DMS53 treated with DMSO at 0.1 percent for 48 hours (cell line): ENCODE data around the gene KIR3DL1.
"Not testable (repeated sequence)": the region's sequence is repeated elsewhere in the genome, so short reads cannot be mapped to it uniquely, and the experiment has no call there.

Source experiments
- DNase-seq: peaks from one replicate; lab custom pipeline; 2025; ENCODE audit not compliant: unreplicated experiment; lab: John Stamatoyannopoulos, UW

Gene KIR3DL1

DNA sequence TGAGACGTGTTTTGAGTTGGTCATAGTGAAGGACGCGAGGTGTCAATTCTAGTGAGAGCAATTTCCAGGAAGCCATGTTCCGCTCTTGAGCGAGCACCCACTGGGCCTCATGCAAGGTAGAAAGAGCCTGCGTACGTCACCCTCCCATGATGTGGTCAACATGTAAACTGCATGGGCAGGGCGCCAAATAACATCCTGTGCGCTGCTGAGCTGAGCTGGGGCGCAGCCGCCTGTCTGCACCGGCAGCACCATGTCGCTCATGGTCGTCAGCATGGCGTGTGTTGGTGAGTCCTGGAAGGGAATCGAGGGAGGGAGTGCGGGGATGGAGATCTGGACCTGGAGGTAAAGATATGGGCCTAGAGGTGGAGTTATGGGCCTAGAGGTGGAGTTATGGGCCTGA, at the start of gene KIR3DL1:
Gene KIR3DL1, plus strand, starts transcription at position 218 of the 400 bp plus-strand sequence.
- DNase-seq = not testable (repeated sequence)

DNA sequence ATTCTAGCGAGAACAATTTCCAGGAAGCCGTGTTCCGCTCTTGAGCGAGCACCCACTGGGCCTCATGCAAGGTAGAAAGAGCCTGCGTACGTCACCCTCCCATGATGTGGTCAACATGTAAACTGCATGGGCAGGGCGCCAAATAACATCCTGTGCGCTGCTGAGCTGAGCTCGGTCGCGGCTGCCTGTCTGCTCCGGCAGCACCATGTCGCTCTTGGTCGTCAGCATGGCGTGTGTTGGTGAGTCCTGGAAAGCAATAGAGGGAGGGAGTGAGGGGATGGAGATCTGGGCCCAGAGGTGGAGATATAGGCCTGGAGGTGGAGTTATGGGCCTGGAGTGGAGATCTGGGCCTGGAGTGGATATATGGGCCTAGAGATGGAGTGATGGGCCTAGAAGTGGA, 46.6 kb upstream of the KIR3DL1 start, which contains the start of gene KIR2DL1:
Gene KIR2DL1, plus strand, starts transcription at position 148 of the 400 bp plus-strand sequence. Its CDS starts 58 bp downstream, at position 206.
- not testable (repeated sequence) for DNase-seq

DNA sequence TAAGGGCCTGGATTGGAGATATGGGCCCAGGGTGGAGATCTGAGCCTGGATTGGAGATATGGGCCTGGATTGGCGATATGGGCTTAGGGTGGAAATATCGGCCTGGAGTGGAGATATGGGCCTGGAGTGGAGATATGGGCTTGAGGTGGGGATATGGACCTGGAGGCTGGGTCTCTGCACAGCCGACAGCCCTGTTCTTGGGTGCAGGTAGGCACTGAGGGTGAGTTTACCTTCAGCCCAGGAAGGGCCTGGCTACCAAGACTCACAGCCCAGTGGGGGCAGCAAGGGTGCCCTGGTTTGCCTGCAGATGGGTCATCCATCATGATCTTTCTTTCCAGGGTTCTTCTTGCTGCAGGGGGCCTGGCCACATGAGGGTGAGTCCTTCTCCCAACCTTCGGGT, 45.8 kb upstream of the KIR3DL1 start:
- DNase-seq = not testable (repeated sequence)

DNA sequence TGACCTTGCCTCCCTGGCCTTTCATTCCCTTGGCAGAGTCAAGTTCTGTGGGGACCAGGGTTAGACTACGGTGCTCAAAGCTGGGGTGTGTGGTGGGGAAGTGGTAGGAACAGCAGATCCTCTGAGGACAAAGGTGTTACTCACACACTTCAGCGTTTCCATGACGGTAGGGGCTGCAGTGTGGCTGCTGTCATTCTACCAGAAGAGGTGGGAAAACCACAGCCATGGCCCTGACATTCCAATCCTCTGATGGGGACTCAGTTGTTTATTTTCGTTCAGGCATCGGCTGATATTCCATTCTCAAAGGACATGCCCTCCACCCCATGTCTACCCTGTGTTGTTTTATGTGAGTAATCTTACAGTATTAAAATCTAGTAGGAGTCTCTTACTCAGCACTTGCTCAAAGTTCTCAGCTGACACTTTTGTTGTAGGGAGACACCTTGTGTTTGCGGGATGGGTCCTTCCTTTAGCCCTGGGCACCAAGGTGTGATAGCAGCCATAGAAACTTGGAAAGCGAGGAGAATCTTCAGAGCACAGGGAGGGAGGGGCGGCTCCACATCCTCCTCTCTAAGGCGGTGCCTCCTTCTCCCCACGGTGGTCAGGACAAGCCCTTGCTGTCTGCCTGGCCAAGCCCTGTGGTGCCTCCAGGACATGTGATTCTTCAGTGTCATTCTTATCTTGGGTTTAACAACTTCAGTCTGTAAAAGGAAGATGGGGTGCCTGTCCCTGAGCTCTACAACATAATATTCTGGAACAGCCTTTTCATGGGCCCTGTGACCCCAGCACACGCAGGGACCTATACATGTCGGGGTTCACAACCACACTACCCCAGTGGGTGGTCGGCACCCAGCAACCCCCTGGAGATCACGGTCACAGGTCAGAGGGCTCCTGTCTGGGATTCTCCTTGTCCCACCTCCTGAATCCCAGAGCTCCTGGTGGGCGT, 45.0 kb upstream of the KIR3DL1 start:
- not testable (repeated sequence) for DNase-seq

- DNase-seq = not testable (repeated sequence)
Measured at GRCh38 chr19:54772666-54773065, 43.6 kb upstream of the KIR3DL1 start.

- DNase-seq = not testable (repeated sequence)
Measured at GRCh38 chr19:54775095-54775815, 41.0 kb upstream of the KIR3DL1 start.

DNA sequence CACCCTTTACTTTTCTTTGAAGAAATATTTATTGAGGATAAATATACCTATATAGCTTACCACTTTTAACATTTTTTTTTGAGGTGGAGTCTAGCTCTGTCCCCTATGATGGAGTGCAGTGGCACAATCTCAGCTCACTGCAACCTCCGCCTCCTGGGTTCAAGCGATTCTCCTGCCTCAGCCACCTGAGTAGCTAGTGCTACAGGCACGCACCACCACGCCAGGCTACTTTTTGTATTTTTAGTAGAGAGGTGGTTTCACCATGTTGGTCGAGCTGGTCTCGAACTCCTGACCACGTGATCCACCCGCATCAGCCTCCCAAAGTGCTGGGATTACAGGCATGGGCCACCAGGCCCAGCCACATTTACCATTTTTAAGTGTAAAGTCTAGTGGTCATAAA, 40.4 kb upstream of the KIR3DL1 start:
- not testable (repeated sequence) for DNase-seq

GRCh38 chr19:54777851-54778250, 38.4 kb upstream of the KIR3DL1 start:
- not testable (repeated sequence) for DNase-seq

DNA sequence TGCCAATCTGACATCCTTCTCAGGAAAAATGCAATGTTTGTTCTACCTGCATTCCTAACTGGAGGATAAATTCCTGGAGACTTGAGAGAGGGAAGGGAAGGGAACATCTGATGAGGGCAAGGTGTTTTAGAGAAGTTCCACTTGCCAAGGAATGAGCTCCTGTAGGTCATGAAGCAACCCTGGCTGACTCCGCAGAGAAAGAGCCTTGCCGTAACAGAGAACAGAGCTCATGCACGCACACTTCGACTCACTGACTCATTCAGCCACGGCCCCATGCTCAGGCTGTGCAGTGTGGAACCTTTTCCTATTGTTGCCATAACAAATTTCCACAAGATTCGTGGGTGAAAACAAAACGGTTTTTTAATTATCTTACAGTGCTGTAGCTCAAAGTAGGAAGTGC, 37.4 kb upstream of the KIR3DL1 start:
- DNase-seq = not testable (repeated sequence)

GRCh38 chr19:54782916-54783315, 33.4 kb upstream of the KIR3DL1 start:
- DNase-seq = not testable (repeated sequence)

GRCh38 chr19:54786091-54786723, 30.1 kb upstream of the KIR3DL1 start:
- not testable (repeated sequence) for DNase-seq

GRCh38 chr19:54788154-54788553, 28.1 kb upstream of the KIR3DL1 start:
- not testable (repeated sequence) for DNase-seq

DNA sequence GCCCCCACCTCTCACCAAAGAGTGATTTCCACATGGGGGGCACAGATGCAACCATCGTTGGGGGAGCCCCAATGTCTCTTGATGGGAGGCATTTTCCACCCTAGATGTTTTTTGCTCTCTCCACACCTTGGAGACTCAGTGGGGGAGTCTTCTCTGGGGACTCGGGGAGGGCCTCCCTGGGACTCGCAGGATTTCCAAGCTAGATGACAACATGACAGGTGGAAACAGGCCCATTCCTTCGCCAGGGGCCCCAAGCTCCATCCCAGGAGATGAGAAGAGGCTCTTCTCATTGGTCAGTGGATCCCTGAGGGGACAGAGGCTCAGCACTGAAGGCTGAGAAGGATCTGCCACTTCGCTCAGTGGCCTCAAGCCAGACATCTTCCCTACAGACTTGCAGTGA, 25.6 kb upstream of the KIR3DL1 start:
- DNase-seq = no peak

- DNase-seq = no peak
Measured at GRCh38 chr19:54791476-54791875, 24.8 kb upstream of the KIR3DL1 start.

DNA sequence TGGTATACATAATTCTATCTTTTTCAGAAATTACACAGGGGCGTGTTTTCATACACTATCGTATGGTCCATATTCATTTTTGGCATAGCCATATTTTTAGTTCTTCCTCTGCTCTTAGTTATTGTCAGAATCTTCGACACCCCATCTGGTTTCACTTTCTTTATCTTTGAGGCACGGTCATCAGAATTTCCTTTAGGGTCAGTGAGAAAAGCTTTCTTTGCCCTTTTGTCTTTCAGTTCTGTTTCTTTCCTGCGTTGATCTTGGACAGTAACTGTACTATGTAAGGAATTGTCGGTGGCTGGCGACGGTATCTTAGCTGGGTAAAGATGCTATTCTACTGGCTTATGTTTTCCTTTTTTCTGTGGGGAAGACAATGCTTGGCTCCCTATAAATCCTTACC, 23.5 kb upstream of the KIR3DL1 start:
- no peak for DNase-seq

DNA sequence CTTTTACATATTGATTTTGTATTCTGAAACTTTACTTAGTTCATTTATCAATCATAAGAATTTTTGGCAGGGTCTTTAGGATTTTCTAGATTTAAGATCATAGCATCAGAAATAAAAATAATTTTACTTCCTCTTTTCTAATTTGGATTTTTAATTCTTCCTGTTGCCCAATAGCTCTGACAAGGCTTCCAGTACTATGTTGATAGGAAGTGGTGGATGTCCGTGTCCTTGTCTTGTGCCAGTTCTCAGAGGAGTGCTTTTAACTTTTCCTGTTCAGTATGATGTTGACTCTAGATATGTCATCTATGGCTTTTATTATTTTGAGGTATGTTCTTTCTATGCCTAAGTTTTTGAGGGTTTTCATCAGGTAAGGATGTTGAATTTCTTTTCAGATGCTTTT, 20.5 kb upstream of the KIR3DL1 start:
- no peak for DNase-seq

GRCh38 chr19:54803410-54803809, 12.9 kb upstream of the KIR3DL1 start, which contains the start of gene KIR2DL4:
TSS of gene KIR2DL4 (plus strand) at chr19:54803610. CDS start at chr19:54803652, 42 bp downstream.
- DNase-seq = no peak

GRCh38 chr19:54804101-54804500, 12.2 kb upstream of the KIR3DL1 start:
- no peak for DNase-seq

DNA sequence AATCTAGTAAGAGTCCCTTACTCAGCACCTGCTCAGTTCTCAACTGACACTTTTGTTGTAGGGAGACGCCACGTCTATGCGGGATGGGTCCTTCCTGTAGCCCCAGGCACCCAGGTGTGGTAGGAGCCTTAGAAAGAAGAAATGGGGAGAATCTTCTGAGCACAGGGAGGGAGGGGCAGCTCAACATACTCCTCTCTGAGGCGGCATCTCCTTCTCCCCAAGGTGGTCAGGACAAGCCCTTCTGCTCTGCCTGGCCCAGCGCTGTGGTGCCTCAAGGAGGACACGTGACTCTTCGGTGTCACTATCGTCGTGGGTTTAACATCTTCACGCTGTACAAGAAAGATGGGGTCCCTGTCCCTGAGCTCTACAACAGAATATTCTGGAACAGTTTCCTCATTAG, 11.7 kb upstream of the KIR3DL1 start:
- DNase-seq = no peak

DNA sequence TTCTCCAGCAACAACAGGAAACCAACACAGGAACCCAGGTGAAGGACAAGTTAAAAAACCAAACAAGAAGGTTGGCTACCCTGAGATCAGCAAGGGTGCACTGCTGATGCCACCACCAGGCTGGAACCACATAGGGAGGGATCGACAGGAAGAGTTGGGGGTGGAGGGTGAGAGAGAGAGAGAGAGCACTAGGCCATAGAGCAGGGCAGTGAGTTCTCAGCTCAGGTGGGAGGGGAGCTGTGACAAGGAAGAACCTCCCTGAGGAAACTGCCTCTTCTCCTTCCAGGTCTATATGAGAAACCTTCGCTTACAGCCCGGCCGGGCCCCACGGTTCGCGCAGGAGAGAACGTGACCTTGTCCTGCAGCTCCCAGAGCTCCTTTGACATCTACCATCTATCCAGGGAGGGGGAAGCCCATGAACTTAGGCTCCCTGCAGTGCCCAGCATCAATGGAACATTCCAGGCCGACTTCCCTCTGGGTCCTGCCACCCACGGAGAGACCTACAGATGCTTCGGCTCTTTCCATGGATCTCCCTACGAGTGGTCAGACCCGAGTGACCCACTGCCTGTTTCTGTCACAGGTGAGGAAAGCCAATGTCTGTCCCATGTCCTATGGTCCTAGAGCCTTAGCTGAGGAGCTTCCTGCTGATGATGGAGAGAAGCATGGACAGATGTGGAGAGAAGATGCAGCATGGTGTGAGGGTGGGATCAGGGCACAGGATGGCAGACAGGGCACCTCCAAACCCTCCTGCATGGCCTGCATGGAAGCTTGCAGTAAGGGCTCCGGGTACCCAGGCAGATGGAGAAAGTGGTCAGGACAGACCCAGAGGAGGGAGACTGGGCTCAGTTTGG, 10.4 kb upstream of the KIR3DL1 start:
- no peak for DNase-seq
